Cardiac septum (tissue), 1 donor: ENCODE results near the gene HSD17B8. TPM values are rescaled to one million over a fixed set of nuclear protein-coding genes. Genes with fewer than 3 reads are reported as not detected.
A peak's percentile ranks its signal among the peaks of the same experiment; 100 is the strongest.

Experiments used
- DNase-seq: peaks from one replicate; pipeline ENCODE4 v3.0.0-alpha.2; 2020; ENCODE audit warnings: low spot score
- intact Hi-C: fragments of 100-400 bp; cut with DNase I; formaldehyde crosslinking; loops from one replicate; pipeline ENCODE4 v1.14.0; 2022
- total RNA-seq: library from RNA; stranded (reverse); fragmentation: NEBNext Ultra II Directional; extraction: Animal tissue kit (Norgen Biotek cat#: 25700); gene quantifications from one replicate; pipeline ENCODE4 v1.2.1, GENCODE V29; 2021
- donor health status: DM: no; HTN: no; CAD: no.

The HSD17B8 gene
- total RNA-seq, 1 donor from 2014 or later: 9.9 TPM

DNA sequence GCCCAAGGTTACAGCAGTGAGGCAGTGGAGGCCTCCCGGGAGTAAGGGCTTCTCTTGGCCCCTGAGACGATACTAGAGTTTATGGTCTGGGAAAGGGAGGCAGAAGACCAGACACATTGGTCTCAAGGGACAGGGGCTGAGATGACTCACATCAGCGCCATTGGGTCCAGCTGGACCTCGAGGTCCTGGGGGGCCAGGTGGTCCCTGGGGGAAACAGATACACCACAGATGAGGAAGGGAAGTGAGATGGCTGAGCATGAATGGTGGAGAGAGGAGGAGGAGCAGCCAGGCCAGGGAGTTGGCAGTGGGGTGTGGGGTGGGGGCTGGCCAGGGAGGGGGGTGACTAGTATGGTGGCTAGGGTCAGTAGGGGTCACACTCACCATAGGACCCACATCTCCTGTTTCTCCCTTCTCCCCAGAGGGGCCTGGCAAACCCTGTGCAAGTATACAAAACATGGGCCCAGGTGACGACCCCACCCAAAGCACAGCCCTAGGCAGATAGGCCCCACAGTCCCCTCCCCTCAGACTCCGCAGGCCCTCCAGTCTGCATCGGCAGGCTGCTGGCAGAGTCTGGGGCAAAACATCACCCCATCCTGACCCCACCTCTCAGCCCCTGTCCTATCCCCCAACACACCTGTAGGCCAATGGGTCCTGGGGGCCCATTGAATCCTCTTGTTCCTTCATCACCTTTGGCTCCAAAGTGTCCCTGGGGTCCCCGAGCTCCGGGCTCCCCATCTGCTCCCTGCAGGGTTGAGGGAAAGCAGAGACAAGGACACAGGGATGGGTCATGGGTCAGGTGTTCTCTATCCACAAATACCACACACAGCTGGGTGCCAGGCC lies 34.1 kb upstream of the HSD17B8 start:
- DNase-seq: peak; percentile 54
- intact Hi-C loops: no loop called here

GRCh38 chr6:33171016-33171879 lies 33.2 kb upstream of the HSD17B8 start:
- intact Hi-C loops: no loop called here

GRCh38 chr6:33171880-33172687 lies 32.4 kb upstream of the HSD17B8 start:
- intact Hi-C loops: no loop called here
- peak; percentile 63 for DNase-seq

More at GRCh38 chr6:33171016-33171879, 33.2 kb upstream of the HSD17B8 start:
- peak; percentile 49 for DNase-seq

DNA sequence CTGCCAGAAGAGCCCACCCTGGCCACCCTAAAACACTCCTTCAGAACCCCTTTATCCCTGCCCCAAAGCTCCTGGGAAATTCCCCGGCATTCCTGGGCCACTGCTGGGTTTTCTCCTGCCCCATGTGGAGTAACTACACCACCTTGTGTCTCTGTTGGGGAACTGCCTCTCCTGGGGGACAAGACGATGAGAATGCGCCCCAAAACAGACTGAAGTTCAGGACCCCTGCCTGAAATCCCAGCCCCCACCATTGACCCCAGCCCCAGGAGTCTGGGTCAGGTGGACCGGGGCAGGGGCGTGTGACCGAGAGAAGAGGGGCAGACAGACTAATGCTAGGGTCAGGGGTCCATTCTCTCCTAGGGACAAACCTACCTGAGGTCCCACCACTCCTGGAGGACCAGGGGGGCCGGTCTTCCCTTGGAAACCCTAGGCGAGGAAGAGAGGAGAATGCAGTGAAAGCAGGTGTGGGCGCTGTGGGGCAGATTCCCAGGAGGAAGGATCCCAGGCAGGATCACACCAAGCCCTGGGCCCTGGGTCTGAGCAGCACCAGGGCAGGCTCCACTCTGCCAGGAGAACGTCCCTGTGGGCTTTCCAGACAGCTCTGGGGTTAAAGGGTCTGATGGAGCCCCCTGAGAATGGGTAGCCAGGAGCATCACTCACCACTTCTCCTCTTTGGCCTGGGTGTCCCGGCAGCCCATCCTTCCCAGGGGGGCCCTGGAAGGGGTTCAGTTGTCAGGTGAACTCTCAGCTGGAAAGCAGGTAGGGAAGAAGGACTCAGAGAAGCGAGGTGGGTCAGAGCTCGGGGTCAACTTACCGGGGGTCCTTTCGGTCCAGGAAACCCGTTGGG lies 31.5 kb upstream of the HSD17B8 start:
- peak; percentile 43 for DNase-seq
- intact Hi-C loops: no loop called here

DNA sequence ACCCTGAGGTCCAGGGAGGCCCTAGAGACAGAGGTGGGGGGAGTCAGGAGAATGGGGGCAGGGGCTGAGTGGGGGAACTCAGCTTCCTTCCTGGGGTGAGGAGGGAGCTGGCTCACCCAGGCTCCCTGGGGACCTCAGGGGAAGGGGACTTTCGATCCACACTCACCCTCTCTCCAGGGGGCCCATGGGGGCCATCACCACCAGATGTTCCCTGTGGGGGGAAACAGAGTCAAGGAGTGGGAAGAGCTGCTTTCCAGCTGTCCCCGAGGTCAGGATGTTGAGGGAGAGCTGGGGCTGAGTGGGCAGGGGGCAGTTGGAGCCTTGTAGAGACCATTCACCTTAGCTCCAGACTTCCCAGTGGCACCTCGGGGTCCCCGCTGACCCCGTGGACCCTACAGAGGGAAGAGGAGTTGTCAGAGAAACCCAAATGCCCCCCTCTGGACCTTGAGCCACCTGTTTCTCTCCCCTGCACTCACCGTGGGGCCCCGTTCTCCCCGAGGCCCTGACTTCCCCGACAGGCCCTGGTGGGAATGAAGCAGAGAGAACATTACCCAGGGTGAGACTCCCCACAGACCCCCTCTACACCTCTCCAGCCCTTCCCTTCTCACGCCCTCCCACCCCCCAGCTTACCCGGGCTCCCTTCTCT lies 30.8 kb upstream of the HSD17B8 start:
- intact Hi-C loops: no loop called here
- DNase-seq: no peak

GRCh38 chr6:33174784-33175183 lies 29.7 kb upstream of the HSD17B8 start:
- intact Hi-C loops: no loop called here
- DNase-seq: no peak

- no peak for DNase-seq
- intact Hi-C loops: no loop called here
Observed at GRCh38 chr6:33175436-33176069, 28.9 kb upstream of the HSD17B8 start.

- DNase-seq: no peak
- intact Hi-C loops: no loop called here
Observed at GRCh38 chr6:33176906-33177305, 27.5 kb upstream of the HSD17B8 start.

- DNase-seq: no peak
- intact Hi-C loops: no loop called here
Observed at GRCh38 chr6:33177552-33178446, 26.7 kb upstream of the HSD17B8 start.

DNA sequence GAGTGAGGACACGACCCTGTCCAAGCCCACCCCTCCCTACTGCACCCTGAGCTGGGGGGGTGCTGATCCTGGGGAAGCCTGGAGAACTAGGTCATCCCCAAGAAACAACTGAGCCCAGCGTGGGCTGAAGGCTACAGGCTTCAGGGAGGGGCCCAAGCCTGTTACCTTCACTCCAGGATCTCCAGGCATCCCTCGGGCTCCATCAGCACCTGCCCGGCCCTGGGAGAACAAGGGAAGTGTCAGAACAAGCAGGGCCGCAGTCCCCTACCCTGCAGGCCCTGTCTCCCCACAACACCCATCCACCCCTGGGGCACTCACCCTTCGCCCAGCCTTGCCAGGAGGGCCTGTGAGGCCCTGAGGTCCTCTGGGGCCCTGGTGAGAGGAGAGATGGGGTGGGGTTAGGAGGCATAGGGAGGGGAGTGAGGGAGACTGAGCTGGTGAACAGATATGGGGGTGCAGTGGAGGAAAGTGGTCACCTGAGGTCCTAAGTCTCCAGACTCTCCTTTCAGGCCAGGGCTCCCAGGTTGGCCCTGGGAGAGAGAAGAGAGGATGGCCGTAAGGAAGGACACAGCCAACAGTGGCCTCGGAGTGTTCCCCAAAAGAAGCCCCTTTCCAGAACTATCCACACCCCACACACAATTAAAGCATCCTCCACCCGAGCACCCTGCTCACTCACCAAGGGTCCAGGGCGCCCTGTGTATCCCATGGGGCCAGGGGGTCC lies 25.5 kb upstream of the HSD17B8 start:
- no peak for DNase-seq
- intact Hi-C loops: no loop called here

DNA sequence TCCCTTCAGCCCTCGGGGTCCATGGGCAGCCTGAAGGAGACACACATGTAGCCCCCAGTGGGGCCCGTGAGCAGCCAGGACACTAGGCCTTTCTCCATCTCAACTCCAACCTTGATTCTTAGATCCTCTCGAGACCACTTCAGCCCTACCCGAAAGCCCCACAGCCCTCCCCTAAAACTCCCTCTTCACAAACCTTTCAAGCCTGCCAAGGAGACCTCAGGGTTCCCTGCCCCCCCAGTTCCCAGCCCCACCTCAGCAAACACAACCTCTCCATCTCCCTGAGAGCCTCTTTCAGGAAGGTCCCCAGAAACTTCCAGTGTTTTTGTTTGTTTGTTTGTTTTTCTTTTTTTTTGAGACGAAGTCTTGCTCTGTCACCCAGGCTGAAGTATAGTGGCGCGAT lies 23.3 kb upstream of the HSD17B8 start:
- DNase-seq: no peak
- intact Hi-C loops: no loop called here

- DNase-seq: no peak
- intact Hi-C loops: no loop called here
Observed at GRCh38 chr6:33183071-33183683, 21.3 kb upstream of the HSD17B8 start.

DNA sequence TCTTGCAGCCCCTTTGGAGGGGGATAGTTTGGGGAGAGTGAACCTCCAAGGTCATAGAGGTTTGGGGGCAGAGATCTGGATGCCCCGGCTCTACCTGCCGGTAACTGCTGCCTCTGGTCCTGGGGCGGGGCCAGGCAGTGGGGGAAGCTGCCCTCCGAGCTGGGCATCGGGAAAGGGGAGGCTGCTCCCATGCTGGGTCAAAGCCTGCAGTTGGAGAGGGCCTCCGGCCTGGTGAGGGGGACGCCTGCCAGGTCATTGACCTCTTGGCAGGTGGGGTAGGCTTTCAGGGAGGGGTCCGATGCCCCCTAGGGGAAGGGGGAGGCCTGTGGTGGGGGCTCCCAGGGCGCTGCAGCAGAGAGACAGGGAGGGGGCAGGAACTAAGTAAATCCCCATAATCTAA lies 19.3 kb upstream of the HSD17B8 start:
- no peak for DNase-seq
- intact Hi-C loops: no loop called here

- no peak for DNase-seq
Observed at GRCh38 chr6:33185654-33186187, 18.7 kb upstream of the HSD17B8 start.

GRCh38 chr6:33187809-33188208 lies 16.6 kb upstream of the HSD17B8 start:
- intact Hi-C loops: no loop called here
- DNase-seq: no peak

More at GRCh38 chr6:33185654-33186187, 18.7 kb upstream of the HSD17B8 start:
- intact Hi-C loops: no loop called here

GRCh38 chr6:33189164-33189563 lies 15.3 kb upstream of the HSD17B8 start:
- DNase-seq: no peak
- intact Hi-C loops: no loop called here
